Keratinocyte (primary cell): ENCODE data around the gene SPATA12. TPM values are rescaled to one million over a fixed set of nuclear protein-coding genes. Genes with fewer than 3 reads are reported as not detected.
A peak's percentile ranks its signal among the peaks of the same experiment; 100 is the strongest.

ENCODE experiments used
- DNase-seq: peaks from one replicate; pipeline ENCODE4 v3.0.0-alpha.2; 2011; ENCODE audit warnings: low read depth, missing footprints, low spot score
- FAIRE-seq: peaks from 2 replicates; lab custom pipeline; 2011; peaks lifted over from hg19 to GRCh38; lab: Jason Lieb, UNC
- H2AFZ ChIP-seq: 2 replicates; pipeline ENCODE4 v1.6.0; 2012; ENCODE audit warnings: low read length, control low read depth, inconsistent platforms; ENCODE audit not compliant: control insufficient read depth
- H3K27ac ChIP-seq: 2 replicates; pipeline ENCODE4 v1.5.1; 2011; ENCODE audit warnings: low read length; ENCODE audit not compliant: control insufficient read depth, insufficient read depth
- H3K27me3 ChIP-seq: 3 replicates; pipeline ENCODE4 v1.6.0; 2011; ENCODE audit warnings: low read length; ENCODE audit not compliant: control insufficient read depth, insufficient read depth; ENCODE audit errors: extremely low read depth
- H3K36me3 ChIP-seq, 2 experiments: 2 replicates in 1 of 2; 3 replicates in 1 of 2; pipeline ENCODE4 v1.5.1; 2011; ENCODE audit warnings: low read length in 2 of 2, mild to moderate bottlenecking in 1 of 2; ENCODE audit not compliant: control insufficient read depth in 2 of 2, insufficient read depth in 2 of 2; ENCODE audit errors: extremely low read depth in 1 of 2
- H3K4me1 ChIP-seq: 3 replicates; pipeline ENCODE4 v1.5.1; 2011; ENCODE audit warnings: low read length; ENCODE audit not compliant: control insufficient read depth, insufficient read depth; ENCODE audit errors: extremely low read depth
- H3K4me2 ChIP-seq: 3 replicates; pipeline ENCODE4 v1.6.0; 2011; ENCODE audit warnings: low read depth, low read length; ENCODE audit not compliant: control insufficient read depth, insufficient read depth; ENCODE audit errors: extremely low read depth
- H3K4me3 ChIP-seq, 3 experiments: fragments of 200-600 bp in 1 of 3; sonication (generic) in 1 of 3; 2 replicates in 2 of 3; 3 replicates in 1 of 3; pipeline ENCODE4 v1.5.1; 2011 to 2016; ENCODE audit warnings: low read length in 3 of 3, mild to moderate bottlenecking in 3 of 3, control low read depth in 2 of 3, inconsistent platforms in 1 of 3, low read depth in 1 of 3, mixed read lengths in 1 of 3, mixed run types in 1 of 3, moderate library complexity in 1 of 3; ENCODE audit not compliant: control insufficient read depth in 2 of 3, insufficient read depth in 2 of 3; ENCODE audit errors: extremely low read depth in 1 of 3
- H3K79me2 ChIP-seq: 2 replicates; pipeline ENCODE4 v1.6.0; 2012; ENCODE audit warnings: low read length; ENCODE audit not compliant: control insufficient read depth, insufficient read depth
- H3K9ac ChIP-seq: 3 replicates; pipeline ENCODE4 v1.6.0; 2011; ENCODE audit warnings: low read length; ENCODE audit not compliant: control insufficient read depth, insufficient read depth; ENCODE audit errors: extremely low read depth
- H3K9me1 ChIP-seq: 3 replicates; pipeline ENCODE4 v1.6.0; 2011; ENCODE audit warnings: low read length; ENCODE audit not compliant: control insufficient read depth, insufficient read depth; ENCODE audit errors: extremely low read depth
- H3K9me3 ChIP-seq: 2 replicates; pipeline ENCODE4 v1.5.1; 2012; ENCODE audit warnings: low read depth, low read length; ENCODE audit not compliant: control insufficient read depth
- H4K20me1 ChIP-seq: 3 replicates; pipeline ENCODE4 v1.6.0; 2011; ENCODE audit warnings: low read length; ENCODE audit not compliant: control insufficient read depth, insufficient read depth; ENCODE audit errors: extremely low read depth
- CTCF ChIP-seq, 3 experiments: IDR thresholded peaks in 1 of 3; conservative IDR thresholded peaks in 1 of 3; optimal IDR thresholded peaks in 1 of 3; 2 replicates in 2 of 3; 3 replicates in 1 of 3; pipeline versions ENCODE3 to v1.5.1; 2011; ENCODE audit warnings: low read length in 3 of 3, mild to moderate bottlenecking in 3 of 3, moderate library complexity in 2 of 3, control low read depth in 1 of 3, inconsistent platforms in 1 of 3; ENCODE audit not compliant: insufficient read depth in 2 of 3; ENCODE audit errors: extremely low read depth in 1 of 3
- EZH2 ChIP-seq: IDR thresholded peaks from one replicate; pipeline ENCODE4 v1.6.1; 2012; ENCODE audit warnings: inconsistent platforms, mild to moderate bottlenecking, low read length, moderate library complexity
- dilution Hi-C: fragments of 300-500 bp; cut with MboI; formaldehyde crosslinking; loops from one replicate; pipeline ENCODE4 v1.7.0; 2020; ENCODE audit warnings: low sequenced_read_pairs; ENCODE audit not compliant: extremely low pct_ligation_motif_present
- polyA plus RNA-seq, 5 experiments: library from polyadenylated mRNA; depleted of rRNA in 3 of 5; stranded (reverse) in 3 of 5; stranded (forward) in 1 of 5; unstranded in 1 of 5; fragments of >200 nt; gene quantifications; 1 replicate in 1 of 5; 2 replicates in 3 of 5; 3 replicates in 1 of 5; pipeline versions ENCODE4 v1.2.1 to v1.2.3, GENCODE V29; 2011 to 2012; ENCODE audit warnings: missing spikeins in 2 of 5, low read depth in 1 of 5, low replicate concordance in 1 of 5

Gene SPATA12
- polyA plus RNA-seq, 1 donor (not counting 4 experiments of a cell fraction or from before 2014, with no cell fraction given) = 0.08 TPM

GRCh38 chr3:57076422-57076951 is 16.0 kb downstream of the SPATA12 start:
- H3K4me2 ChIP-seq = no peak overlapping the region
- H3K36me3 ChIP-seq = peaks cover 0 to 2% of the 10 kb centered on the region in 2 experiments
- H3K4me3 ChIP-seq = no peak overlapping the region
- no peaks in the 10 kb centered on the region for H3K9me3 ChIP-seq
- TF ChIP-seq CTCF (optimal IDR thresholded peaks at IDR 0.05 in 1 of 3, IDR thresholded peaks at IDR 0.05 in 1 of 3, conservative IDR thresholded peaks at IDR 0.05 in 1 of 3; ENCODE audit: extremely low read depth in 1 of 3, insufficient read depth in 2 of 3, low read length in 3 of 3) (no peak), EZH2 (no peak)
- H3K27me3 ChIP-seq = no peaks in the 10 kb centered on the region
- DNase-seq = no peak
- no peaks in the 10 kb centered on the region for H4K20me1 ChIP-seq
- peak; percentile 81 for FAIRE-seq
- no peak overlapping the region for H3K27ac ChIP-seq
- no peaks in the 10 kb centered on the region for H3K9me1 ChIP-seq
- H3K4me1 ChIP-seq = peaks cover 13% of the 10 kb centered on the region
- no peak overlapping the region for H3K9ac ChIP-seq
- dilution Hi-C loops = loop anchor here (25.0 kb wide), 1 partner anchor 89 kb away; no protein-coding TSS in a partner anchor
- no peaks in the 10 kb centered on the region for H3K79me2 ChIP-seq
- H2AFZ ChIP-seq = no peak overlapping the region

GRCh38 chr3:57077630-57078343 is 17.3 kb downstream of the SPATA12 start:
- FAIRE-seq (no peak), DNase-seq (no peak)
- Histone ChIP-seq H3K4me3 (peak overlapping the region; percentile 67 to 80 (median 80)), H3K79me2 (no peaks in the 10 kb centered on the region), H4K20me1 (no peaks in the 10 kb centered on the region), H2AFZ (peak overlapping the region; percentile 95), H3K27me3 (no peaks in the 10 kb centered on the region), H3K9me1 (no peaks in the 10 kb centered on the region), H3K9ac (peak overlapping the region; percentile 78), H3K4me1 (peaks cover 13% of the 10 kb centered on the region), H3K27ac (no peak overlapping the region), H3K36me3 (peaks cover 0 to 2% of the 10 kb centered on the region in 2 experiments), H3K9me3 (no peaks in the 10 kb centered on the region), H3K4me2 (peak overlapping the region; percentile 95)
- dilution Hi-C loops = loop anchor here (25.0 kb wide), 1 partner anchor 90 kb away; no protein-coding TSS in a partner anchor
- no peak for TF ChIP-seq CTCF (optimal IDR thresholded peaks at IDR 0.05 in 1 of 3, IDR thresholded peaks at IDR 0.05 in 1 of 3, conservative IDR thresholded peaks at IDR 0.05 in 1 of 3; ENCODE audit: extremely low read depth in 1 of 3, insufficient read depth in 2 of 3, low read length in 3 of 3)
- no peak for TF ChIP-seq EZH2
